IPS-11a (cell line): ENCODE data around the gene TMEM255B.

Source experiments
- H3K4me3 ChIP-seq: one replicate; pipeline ENCODE4 v1.5.1; 2013; ENCODE audit warnings: low read depth, low read length, control low read depth

Gene TMEM255B

DNA sequence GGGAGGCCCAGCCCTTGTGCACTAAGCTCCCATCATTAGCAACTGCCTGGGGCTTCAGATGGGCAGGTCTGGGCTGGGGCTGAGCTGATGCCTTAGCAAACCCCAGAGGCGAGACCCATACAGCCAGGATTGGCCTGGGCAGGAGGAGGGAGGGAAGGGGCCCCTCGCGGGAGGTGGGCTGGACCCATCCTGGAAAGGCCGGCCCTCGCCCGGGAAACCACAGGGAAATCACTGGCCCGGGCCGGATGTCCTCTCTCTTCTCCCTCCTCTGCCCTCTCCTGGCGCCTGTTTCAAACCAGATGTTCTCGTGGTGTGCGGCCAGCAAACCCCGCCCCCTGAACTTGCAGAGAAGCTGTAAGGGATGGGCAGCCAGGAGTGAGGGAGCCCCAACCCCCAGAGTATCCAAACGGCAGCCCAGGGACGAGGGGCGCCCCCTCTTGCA is 43.1 kb downstream of the TMEM255B start:
- H3K4me3 ChIP-seq: no peak overlapping the region

DNA sequence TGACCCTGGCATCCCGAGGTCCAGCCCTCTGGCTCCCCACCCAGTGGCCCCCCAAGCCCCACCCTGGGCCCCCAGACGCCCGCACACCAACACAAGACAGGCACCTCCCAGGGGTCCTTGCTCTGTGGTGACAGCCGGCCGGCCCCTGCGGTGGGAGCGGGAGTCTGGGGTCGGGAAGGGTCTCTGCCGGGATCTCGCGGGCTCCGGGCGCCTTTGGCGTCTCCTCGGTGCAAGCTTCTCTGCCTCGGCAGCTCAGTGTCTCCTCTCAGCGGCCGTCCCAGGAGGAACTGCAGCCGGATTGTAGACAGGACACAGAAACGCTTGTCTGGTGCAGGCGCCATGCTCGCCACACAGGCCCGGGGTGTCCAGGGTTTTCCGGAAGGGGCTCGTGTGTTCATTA is 43.7 kb downstream of the TMEM255B start:
- H3K4me3 ChIP-seq: no peak overlapping the region

DNA sequence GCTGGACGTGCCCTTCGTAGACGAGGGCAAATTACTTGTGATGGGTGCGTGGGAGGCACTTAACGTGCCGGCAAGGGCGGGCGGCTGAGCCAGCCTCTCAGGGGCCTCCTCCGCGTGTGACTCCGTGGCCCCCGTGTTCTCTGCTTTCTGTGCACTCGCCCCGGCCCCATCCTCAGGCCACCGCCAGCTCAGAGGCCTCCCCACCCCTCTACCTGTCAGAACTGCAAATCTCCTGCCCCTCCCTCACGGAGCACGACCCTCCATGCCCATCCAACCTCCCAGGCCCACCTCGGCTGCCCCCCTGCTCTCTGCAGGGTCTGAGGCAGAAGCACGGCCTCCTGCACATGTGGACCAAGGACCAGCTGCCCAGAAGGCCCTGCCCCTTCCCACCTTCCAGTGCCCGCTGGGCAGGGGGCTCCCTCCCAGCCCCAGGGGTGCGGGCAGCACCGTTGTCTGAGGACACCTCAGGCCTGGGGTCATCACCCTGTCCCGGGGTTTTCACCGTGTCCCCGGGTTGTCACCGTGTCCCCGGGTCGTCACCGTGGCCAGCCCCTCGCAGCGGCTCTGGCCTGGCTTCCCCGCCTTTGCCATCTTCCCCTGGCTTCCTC is 44.5 kb downstream of the TMEM255B start:
- H3K4me3 ChIP-seq: no peak overlapping the region

DNA sequence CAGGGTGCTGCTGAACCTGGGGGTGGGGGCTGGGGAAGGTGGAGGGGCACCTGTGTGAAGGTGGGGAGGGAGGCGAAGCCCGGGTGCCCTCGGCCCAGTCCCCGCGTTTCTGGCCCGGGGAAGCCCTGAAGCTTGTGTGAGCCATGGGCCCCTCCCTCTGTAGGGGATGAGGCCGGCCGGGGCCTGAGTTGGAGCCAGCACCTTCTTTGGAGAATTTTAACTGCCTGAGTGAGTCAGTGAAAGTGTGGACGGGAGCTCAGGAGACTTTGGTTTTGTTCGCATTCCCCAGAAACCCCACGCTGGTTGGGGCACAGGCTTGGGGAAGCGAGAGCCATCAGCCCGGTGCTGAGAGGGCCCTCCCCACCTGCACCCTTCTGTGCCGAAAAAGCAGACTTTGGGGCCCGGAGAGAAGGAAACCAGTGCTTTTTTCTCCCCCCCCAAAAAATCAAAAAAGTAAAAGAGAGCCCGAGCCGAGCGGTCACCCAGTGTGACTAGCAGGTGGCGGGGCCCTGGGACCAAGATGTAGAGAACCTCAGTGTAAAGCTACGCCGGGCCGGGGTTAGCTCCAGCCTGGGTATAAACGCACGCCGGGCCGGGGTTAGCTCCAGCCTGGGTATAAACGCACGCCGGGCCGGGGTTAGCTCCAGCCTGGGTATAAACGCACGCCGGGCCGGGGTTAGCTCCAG is 45.1 kb downstream of the TMEM255B start:
- H3K4me3 ChIP-seq: no peak overlapping the region

DNA sequence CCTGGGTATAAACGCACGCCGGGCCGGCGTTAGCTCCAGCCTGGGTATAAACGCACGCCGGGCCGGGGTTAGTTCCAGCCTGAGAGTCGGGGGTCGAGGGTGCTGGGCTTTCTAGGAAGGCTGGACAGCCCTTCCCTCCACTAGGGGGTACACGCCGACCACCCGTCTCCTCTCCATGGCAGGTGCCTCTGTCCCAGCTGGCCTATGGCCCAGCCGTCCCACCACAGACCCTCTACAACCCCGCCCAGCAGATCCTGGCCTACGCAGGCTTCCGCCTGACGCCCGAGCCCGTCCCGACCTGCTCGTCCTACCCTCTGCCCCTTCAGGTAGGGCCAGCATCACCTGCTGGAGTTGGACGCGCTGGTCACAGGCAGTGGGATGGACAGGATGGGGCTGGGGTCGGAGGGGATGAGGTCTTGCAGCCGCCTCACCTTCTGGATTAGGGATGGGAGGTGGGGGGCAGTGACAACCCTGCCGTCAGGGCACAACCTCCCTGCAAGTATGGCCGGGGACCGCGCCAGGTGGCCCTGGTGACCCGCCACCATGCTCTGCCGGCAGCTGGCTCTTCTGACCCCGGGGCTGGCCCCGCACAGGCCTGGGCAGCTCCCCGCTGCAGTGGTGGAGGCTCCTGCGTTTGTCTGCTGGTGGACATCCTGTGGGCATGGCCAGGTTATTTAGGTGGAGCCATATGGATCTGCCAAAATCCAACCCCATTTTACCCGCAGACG is 45.8 kb downstream of the TMEM255B start:
- H3K4me3 ChIP-seq: no peak overlapping the region

DNA sequence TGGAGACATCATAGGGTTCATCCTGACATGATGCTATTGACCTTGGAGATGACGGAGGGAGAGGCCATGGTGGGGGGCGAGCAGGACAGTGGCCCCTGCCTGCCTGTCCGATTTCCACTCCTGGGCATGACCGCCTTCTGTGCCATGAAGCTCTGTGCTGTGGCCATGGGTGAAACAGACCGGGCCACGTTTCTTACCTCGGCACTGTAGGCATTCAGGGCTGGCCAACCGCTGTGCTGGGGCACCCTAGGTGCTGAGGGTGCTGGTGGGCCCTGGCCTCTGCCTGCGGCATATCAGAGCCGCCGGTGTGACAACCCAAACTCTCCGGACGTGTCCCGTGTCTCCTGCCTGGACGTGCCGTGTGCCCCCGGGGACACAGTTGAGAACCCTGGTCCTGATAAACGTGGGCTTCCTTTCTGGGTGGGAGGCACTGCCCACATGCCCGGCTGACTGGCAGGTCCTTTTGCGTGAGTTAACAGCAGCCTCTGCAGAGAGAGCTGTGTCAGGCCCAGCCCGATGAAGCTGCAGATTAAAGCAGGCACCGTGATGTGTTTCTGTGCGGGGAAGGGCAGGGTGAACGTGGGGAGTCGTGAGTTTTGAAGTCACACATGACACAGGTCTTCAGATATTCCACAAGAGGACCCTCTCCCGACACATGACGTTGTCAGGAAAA is 46.5 kb downstream of the TMEM255B start:
- H3K4me3 ChIP-seq: no peak overlapping the region

DNA sequence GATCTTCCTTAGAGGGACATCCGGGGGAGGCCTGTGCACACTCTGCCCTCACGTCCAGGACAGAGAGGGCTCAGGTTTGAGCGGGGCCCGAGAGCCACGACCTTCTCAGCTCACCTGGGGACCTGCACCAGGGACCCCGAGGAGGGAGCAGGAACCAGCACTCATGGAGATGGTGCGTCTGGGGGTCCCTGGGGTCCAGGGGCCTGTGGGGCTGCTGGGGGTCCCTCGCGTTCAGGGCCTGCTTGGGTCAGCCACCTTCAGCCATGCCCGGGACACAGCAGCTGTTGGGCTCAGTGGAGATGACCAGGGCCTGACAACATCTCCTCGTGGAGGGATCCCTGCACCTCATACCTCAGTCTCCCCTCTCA is 47.1 kb downstream of the TMEM255B start:
- no peak overlapping the region for H3K4me3 ChIP-seq

DNA sequence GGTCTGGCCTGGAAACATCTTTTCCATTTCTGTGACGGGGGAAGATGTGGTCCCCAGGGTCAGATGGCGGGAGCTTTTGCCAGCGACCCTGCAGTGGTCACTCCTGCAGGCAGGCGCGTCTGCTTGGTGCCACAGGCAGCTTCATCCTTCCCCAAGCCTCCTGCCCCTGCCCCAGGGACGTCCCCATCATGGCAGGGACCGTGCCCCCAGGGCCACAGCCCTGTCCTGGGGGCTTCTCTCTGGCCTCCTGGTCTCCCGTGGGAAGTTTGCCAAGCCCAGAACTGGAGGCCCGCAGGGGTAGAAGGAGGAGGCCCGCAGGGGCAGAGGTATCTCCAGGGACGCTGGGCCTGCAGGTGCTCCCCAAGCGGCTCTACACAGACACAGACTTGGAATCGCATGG is 47.5 kb downstream of the TMEM255B start:
- no peak overlapping the region for H3K4me3 ChIP-seq

DNA sequence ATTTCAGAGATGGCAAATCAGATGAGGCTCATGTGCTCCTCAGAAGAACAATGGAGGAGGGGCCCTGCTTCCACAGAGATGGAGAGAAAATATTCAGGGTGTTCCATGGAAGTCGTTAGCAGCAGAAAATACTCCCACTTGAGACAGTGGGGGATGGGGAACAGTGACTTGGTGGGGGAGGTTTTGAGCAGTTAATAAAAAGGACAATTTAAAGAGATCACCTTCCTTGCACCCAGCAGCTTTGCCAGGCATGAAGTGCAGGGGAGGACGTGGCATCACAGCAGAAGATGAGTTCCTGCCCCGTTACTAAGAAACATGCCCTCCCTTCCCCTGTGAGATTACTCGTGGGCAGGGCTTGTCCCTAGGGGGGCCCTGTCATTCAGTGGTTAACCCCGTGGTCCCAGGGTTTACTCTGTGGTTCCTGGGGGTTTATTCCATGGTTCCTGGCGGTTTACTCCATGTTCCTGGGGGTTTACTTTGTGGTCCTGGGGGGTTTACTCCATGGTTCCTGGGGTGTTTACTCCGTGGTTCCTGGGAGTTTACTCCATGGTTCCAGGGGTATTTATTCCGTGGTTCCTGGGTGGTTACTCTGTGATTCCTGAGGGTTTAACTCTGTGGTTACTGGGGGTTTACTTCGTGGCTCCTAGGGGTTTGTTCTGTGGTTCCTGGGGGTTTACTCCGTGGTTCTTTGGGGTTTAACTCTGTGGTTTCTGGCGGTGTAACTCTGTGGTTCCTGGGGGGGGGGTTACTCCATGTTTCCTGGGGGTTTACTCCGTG is 49.2 kb downstream of the TMEM255B start:
- H3K4me3 ChIP-seq: no peak overlapping the region

DNA sequence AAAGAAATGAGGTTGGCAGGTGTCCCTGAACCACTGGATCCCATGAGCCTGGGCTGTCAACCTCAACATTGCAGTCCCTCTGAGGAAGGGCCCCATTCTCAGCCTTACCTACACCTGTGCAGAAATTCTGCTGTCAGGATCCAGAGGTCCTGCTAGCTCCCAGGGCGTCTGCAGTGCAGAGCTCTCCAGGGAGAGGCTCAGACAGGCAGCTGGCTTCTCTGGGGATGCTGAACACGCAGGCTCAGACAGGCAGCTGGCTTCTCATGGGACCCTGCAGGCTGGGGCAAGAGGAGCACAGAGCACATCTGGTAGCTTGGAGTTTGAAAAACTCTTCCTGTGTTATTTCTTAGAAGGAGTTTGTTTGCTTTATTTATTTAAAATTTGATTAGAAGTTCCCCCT is 50.9 kb downstream of the TMEM255B start:
- no peak overlapping the region for H3K4me3 ChIP-seq

DNA sequence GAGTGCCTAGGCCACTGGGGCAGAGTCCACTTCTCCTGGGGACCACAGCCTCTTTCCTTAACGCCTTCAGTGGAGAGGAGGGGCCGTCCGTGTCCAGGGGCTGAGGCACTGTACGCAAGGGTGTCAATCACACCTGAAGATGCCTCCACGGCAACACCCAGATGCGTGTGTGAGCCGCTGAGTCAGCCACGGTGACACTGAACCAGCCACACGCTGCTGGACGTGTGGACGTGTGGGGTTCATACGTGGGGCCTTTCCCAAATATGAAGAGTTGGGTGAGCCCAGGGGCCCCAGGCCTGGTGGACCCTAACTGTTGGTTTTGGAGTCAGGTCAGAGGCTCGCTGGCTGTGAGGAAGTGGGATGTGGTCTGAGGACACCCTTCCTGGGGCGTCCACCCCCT is 51.6 kb downstream of the TMEM255B start:
- no peak overlapping the region for H3K4me3 ChIP-seq

DNA sequence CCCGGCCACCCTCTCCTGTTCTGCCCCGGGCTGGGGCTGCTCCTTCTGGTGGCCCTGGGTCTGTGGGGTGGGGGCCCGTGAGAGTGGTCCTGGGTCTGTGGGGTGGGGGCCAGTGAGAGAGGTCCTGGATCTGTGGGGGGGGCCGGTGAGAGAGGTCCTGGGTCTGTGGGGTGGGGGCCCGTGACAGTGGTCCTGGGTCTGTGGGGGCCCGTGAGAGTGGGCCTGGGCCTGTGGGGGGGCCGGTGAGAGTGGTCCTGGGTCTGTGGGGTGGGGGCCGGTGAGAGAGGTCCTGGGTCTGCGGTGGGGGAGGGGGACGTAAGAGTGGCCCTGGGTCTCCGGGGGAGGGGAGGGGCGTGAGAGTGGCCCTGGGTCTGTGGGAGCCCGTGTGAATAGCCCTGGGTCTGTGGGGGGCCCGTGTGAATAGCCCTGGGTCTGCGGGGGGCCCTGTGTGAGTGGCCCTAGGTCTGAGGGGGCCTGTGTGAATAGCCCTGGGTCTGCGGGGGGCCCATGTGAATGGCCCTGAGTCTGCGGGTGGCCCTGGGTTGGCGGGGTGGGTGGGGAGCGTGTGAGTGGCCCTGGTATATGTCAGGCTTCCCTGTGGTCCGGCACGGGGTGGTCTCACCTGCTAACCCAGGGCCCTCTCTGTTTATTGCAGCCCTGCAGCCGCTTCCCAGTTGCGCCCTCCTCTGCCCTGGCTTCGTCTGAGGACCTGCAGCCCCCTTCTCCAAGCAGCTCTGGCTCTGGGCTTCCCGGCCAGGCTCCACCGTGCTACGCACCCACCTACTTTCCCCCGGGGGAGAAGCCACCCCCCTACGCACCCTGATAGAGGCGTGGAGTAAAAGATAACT is 52.3 kb downstream of the TMEM255B start:
- H3K4me3 ChIP-seq: no peak overlapping the region

DNA sequence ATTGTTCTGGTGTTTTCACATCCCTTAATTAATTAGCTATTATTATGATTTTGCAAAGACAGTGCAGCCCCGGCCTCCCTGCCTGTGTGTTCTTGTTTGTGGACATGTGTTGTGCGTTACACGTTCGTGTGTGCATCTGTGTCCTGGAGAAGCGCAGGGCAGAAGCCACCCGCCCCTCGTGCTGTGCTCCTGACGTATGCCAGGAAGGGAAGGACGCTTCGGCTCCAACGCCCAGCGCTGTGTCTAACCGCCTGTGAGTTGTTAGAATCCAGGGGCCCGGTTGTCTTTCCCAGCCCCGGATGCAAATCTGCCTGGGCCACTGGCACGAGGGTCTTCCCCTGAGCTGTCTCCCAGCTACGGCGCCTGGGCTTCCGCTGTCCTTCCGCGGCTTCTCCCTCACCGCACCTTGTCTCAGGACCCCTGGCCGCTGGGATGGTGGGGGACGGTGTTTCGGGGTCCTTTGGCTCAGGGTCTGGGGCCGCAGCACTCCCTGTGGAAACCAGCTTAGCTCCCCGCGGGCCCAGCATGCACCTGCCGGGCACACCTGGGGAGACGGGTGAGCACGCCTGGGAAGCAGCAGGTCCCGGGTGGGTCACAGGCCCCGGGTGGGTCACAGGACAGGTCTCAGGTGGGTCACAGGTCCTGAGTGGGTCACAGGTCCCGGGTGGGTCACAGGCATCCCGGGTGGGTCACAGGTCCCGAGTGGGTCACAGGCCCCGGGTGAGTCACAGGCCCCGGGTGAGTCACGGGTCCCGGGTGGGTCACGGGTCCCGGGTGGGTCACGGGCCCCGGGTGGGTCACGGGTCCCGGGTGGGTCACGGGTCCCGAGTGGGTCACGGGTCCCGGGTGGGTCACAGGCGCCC is 53.4 kb downstream of the TMEM255B start:
- no peak overlapping the region for H3K4me3 ChIP-seq

DNA sequence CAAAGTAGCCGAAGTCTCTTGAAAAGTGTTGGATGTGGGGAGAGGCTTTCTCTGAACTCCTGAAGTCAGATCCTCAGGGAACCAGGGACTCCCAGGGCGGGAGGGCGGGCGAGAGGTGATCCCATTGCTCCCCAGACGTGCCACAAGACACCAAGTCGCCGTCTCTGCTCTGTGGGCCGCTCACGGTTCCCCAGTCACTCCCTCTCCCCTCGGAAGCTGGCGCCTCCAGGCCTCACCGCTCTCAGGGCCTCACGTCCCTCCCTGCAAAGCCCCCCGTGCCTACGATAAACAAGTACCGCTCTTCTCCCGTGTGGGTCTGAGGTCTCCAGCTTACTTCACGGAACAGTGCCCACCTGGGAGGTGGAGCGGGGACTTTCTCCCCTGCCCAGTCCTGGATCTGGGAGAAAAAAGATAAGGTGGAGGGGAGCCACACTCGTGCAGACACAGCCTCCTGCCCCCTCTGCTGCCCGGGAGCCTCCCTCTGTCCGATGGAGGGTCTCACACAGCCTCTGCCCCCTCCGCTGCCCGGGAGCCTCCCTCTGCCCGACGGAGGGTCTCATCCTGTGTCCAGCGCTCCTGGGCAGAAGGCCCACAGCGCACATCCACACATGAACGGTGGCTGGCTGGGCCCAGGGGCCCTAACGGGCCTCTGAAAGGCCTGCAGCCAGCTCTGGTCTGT is 54.2 kb downstream of the TMEM255B start:
- no peak overlapping the region for H3K4me3 ChIP-seq

DNA sequence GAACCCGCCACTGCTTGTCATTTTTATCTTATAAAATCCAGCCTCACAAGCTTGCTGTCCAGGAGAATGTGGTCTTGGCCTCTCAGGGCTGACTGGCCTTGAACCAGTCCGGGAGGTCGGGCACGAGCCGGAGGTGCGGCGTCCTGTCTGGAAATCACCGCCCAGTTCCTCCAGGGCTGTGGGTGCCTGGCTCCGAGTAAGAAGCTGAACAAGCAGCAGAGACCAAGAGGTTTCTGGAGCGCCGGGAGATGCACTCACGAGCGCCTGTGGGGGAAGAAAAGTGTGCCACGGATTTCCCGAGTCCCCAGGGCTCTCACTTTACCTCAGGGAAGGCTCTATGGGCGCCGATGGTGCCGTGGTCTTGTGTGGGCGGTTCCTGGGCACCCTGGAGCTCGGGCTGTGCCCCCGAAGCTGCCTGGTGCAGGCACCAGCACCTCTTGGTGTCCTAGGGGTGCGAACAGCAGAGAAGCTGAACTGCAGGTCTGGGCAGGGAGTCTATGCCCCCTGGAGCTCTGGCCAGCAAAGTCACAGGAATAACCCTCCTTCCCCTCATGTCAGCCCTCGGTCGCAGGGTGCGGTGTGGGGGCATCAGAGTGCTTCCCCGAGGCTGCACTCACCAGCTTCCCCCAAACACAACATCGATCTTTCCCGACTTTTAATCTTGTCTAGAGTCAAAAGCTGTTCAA is 54.9 kb downstream of the TMEM255B start:
- no peak overlapping the region for H3K4me3 ChIP-seq

DNA sequence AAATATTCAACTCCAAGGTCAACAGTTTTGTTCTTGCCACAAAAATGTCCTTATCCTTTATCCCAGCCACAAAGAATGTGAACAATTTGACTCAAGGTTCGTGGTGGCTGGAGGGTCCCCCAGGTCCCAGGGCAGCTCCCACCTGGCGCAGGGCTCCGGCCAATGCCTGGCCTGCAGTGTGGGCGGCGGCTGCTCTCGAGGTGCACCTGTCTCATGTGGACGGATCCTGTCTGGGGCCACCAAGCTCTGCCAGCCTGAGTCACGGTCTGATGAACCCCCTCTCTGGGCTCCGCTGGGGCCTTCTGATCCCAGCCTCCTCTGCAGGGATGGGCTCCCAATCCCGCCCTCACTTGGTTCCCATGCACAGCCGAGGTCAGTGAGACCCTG is 55.4 kb downstream of the TMEM255B start:
- no peak overlapping the region for H3K4me3 ChIP-seq

DNA sequence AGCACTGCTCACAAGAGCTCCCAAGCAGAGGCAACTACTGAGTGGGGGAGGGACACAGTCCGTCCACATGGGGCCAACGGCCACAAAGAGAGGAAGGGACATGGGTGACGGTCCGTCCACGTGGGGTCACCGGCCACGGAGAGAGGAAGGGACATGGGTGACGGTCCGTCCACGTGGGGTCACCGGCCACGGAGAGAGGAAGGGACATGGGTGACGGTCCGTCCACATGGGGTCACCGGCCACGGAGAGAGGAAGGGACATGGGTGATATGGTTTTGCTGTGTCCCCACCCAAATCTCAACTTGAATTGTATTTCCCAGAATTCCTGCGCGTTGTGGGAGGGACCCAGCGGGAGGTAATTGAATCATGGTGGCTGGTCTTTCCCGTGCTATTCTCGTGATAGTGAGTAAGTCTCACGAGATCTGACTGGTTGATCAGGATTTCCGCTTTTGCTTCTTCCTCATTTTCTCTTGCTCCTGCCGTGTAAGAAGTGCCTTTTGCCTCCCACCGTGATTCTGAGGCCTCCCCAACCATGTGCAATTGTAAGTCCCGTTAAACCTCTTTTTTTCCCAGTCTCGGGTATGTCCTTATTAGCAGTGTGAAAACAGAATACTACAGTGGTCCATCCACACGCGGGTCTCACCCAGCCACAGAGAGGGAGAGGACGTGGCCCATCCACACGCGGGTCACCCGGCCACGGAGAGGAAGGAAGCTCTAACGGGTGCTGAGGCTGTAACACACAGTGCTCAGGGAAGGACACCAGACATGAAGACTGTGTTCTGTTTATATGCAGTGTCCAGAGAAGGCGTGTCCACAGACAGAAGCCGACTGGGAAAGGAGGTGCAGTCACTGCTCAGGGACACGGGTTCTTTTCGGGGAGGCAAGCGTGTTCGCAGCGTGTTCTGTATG is 56.4 kb downstream of the TMEM255B start:
- no peak overlapping the region for H3K4me3 ChIP-seq
